ENCODE results near the gene TMOD1. TPM values are rescaled to one million over a fixed set of nuclear protein-coding genes. Genes with fewer than 3 reads are reported as not detected.

Gene TMOD1
- total and polyA plus RNA-seq, 2 of the 13 experiments (the other 11 are each of a cell fraction or from before 2014, with no cell fraction given) = 0.04 to 0.07 TPM

- no peak for FAIRE-seq
- 22% methylated on average over 4 of the region's 9 CpGs for WGBS (ENCODE audit: low lambda C conversion rate)
Measured at GRCh38 chr9:97536480-97536879, 35.0 kb downstream of the TMOD1 start.

More at GRCh38 chr9:97536480-97536879, 35.0 kb downstream of the TMOD1 start:
- H3K36me3 ChIP-seq (replicated peaks in 1 of 2; ENCODE audit: control insufficient read depth in 1 of 2, insufficient read depth in 2 of 2, low read length in 2 of 2) = no peaks in the 10 kb centered on the region
- no peaks in the 10 kb centered on the region for H3K4me1 ChIP-seq (ENCODE audit: insufficient read depth, low read length)
- DNase-seq (ENCODE audit: low spot score) (no peak), ATAC-seq (no peak)
- no peaks in the 10 kb centered on the region for H3K9me3 ChIP-seq (ENCODE audit: low read length)
- no peaks in the 10 kb centered on the region for H4K20me1 ChIP-seq (ENCODE audit: insufficient read depth, low read length)
- ChIA-PET POLR2A (no interaction called here), CTCF (ENCODE audit: low intra/inter-chr PET ratio, low total read pairs) (no interaction called here)
- no peak overlapping the region for H2AFZ ChIP-seq (ENCODE audit: low read length)
- H3K9ac ChIP-seq (ENCODE audit: insufficient read depth, low read depth, low read length) = no peak overlapping the region
- no peak overlapping the region for H3K4me2 ChIP-seq (ENCODE audit: low read depth, low read length)
- no peaks in the 10 kb centered on the region for H3K79me2 ChIP-seq (ENCODE audit: insufficient read depth, low read length)
- no peak overlapping the region for H3K4me3 ChIP-seq (replicated peaks in 1 of 3; ENCODE audit: insufficient read depth in 1 of 3, low read depth in 2 of 3, low read length in 3 of 3)
- BruUV-seq (replicated peaks) = no TSS peak
- H3K27ac ChIP-seq (ENCODE audit: extremely low read length, insufficient read depth, low read length) = no peak overlapping the region
- TF ChIP-seq SIX4 (CRISPR knock-in tag; IDR thresholded peaks at IDR 0.05) (no peak), ZNF740 (CRISPR knock-in tag; IDR thresholded peaks at IDR 0.05) (no peak), ATF1 (CRISPR knock-in tag; IDR thresholded peaks at IDR 0.05) (no peak), TBL1XR1 (IDR thresholded peaks at IDR 0.05; ENCODE audit: borderline replicate concordance, low read length, partially characterized antibody) (no peak), ZNF335 (CRISPR knock-in tag; IDR thresholded peaks at IDR 0.05) (no peak), TARDBP (CRISPR knock-in tag; IDR thresholded peaks at IDR 0.05) (no peak), CENPBD1 (CRISPR knock-in tag; IDR thresholded peaks at IDR 0.05; ENCODE audit: borderline replicate concordance, low read depth) (no peak), HOXA7 (CRISPR knock-in tag; IDR thresholded peaks at IDR 0.05) (no peak), ATM (IDR thresholded peaks at IDR 0.05; ENCODE audit: borderline replicate concordance) (no peak), ZNF558 (CRISPR knock-in tag; IDR thresholded peaks at IDR 0.05; ENCODE audit: borderline replicate concordance) (no peak), FOXK1 (CRISPR knock-in tag; IDR thresholded peaks at IDR 0.05; ENCODE audit: borderline replicate concordance, low read depth) (no peak), ZNF773 (CRISPR knock-in tag; IDR thresholded peaks at IDR 0.05; ENCODE audit: borderline replicate concordance) (no peak), HMGXB4 (CRISPR knock-in tag; IDR thresholded peaks at IDR 0.05; ENCODE audit: borderline replicate concordance in 1 of 2, low read depth in 1 of 2) (no peak), STAT6 (CRISPR knock-in tag; IDR thresholded peaks at IDR 0.05; ENCODE audit: borderline replicate concordance) (no peak), TBP (CRISPR knock-in tag; IDR thresholded peaks at IDR 0.05) (no peak), ZNF543 (CRISPR knock-in tag; IDR thresholded peaks at IDR 0.05) (no peak)
- intact Hi-C loops (cut with micrococcal nuclease; ENCODE audit: unreplicated experiment) = no loop called here
- H3K27me3 ChIP-seq (ENCODE audit: control insufficient read depth in 1 of 2, insufficient read depth in 2 of 2, low read length in 2 of 2) = peaks cover 0 to 1% of the 10 kb centered on the region in 2 experiments; a peak in 1 of 5 replicates
- in situ Hi-C loops (cut with HindIII; ENCODE audit: extremely low pct_ligation_motif_present, low pct_unique_long_range_greater_than_20kb) = no loop called here
